PC-9 (cell line): ENCODE data around the gene WDR72. TPM values are rescaled to one million over a fixed set of nuclear protein-coding genes. Genes with fewer than 3 reads are reported as not detected.

Experiments used
- BruUV-seq: library from RNA; stranded (reverse); fragments of 400-500 nt; replicated peaks from 2 replicates; lab custom pipeline; 2021; lab: Mats Ljungman, UMichigan
- CTCF ChIA-PET: fragments of 300-600 bp; sonication (Branson Sonifier 250); formaldehyde crosslinking; loops from one replicate; lab custom pipeline; 2022; ENCODE audit warnings: antibody characterized with exemption; lab: Charles Lee
- POLR2A ChIA-PET: fragments of 300-600 bp; sonication (Branson Sonifier 250); formaldehyde crosslinking; loops from one replicate; lab custom pipeline; 2022; ENCODE audit warnings: antibody characterized with exemption; ENCODE audit not compliant: unreplicated experiment; lab: Charles Lee
- DNase-seq, 2 experiments: peaks; one replicate each; pipeline versions ENCODE4 v3.0.0 to v3.0.0-alpha.2; 2015 to 2022; ENCODE audit warnings: mixed read lengths in 1 of 2
- H2AFZ ChIP-seq: fragments of 200-600 bp; sonication (generic); 2 replicates; pipeline ENCODE4 v1.8.1; 2017; ENCODE audit warnings: antibody characterized with exemption
- H3F3A ChIP-seq: fragments of 200-600 bp; sonication (generic); 2 replicates; pipeline ENCODE4 v1.8.1; 2017; ENCODE audit warnings: antibody characterized with exemption, mild to moderate bottlenecking, low read depth; ENCODE audit not compliant: insufficient read depth
- H3K27ac ChIP-seq: fragments of 200-600 bp; sonication (generic); 2 replicates; pipeline ENCODE4 v1.6.1; 2016; ENCODE audit warnings: mixed run types
- H3K27me3 ChIP-seq: fragments of 200-600 bp; sonication (generic); 2 replicates; pipeline ENCODE4 v1.6.1; 2016; ENCODE audit warnings: low read depth, mixed run types; ENCODE audit not compliant: insufficient read depth
- H3K36me3 ChIP-seq: fragments of 200-600 bp; sonication (generic); 2 replicates; pipeline ENCODE4 v1.6.1; 2016; ENCODE audit warnings: low read depth, mixed run types
- H3K4me1 ChIP-seq: fragments of 200-600 bp; sonication (generic); replicated peaks from 2 replicates; pipeline ENCODE4 v1.6.1; 2016; ENCODE audit warnings: mixed run types; ENCODE audit not compliant: insufficient read depth
- H3K4me2 ChIP-seq: fragments of 200-600 bp; sonication (generic); 2 replicates; pipeline ENCODE4 v1.6.1; 2017; ENCODE audit warnings: mixed run types
- H3K4me3 ChIP-seq: fragments of 200-600 bp; sonication (generic); 2 replicates; pipeline ENCODE4 v1.6.1; 2016; ENCODE audit warnings: mixed run types
- H3K79me2 ChIP-seq: fragments of 200-600 bp; sonication (generic); 2 replicates; pipeline ENCODE4 v1.6.1; 2017; ENCODE audit warnings: low read depth, mixed run types
- H3K9me2 ChIP-seq: fragments of 200-600 bp; sonication (generic); 2 replicates; pipeline ENCODE4 v1.8.1; 2017; ENCODE audit warnings: mild to moderate bottlenecking; ENCODE audit not compliant: insufficient read depth
- H3K9me3 ChIP-seq: fragments of 200-600 bp; sonication (generic); 2 replicates; pipeline ENCODE4 v1.8.1; 2016; ENCODE audit warnings: low read depth; ENCODE audit not compliant: insufficient read depth
- H4K20me1 ChIP-seq: fragments of 200-600 bp; sonication (generic); 2 replicates; pipeline ENCODE4 v1.8.1; 2017; ENCODE audit not compliant: insufficient read depth
- CTCF ChIP-seq: fragments of 200-600 bp; sonication (generic); conservative IDR thresholded peaks from 2 replicates; pipeline ENCODE4 v1.6.1; 2017; ENCODE audit warnings: mixed run types, antibody characterized with exemption, mild to moderate bottlenecking, moderate library complexity
- EZH2 ChIP-seq: fragments of 200-600 bp; sonication (generic); IDR thresholded peaks from 2 replicates; pipeline ENCODE4 v1.8.0; 2017; ENCODE audit warnings: antibody characterized with exemption, low read depth
- intact Hi-C: fragments of 100-400 bp; cut with micrococcal nuclease; formaldehyde crosslinking; loops from one replicate; pipeline ENCODE4 v1.10.0; 2022; ENCODE audit not compliant: unreplicated experiment
- total RNA-seq: library from RNA; stranded (reverse); gene quantifications from 2 replicates; pipeline ENCODE4 v1.2.3, GENCODE V29; 2021

Gene WDR72
- total RNA-seq, 1 experiment from 2014 or later = 1.9 TPM

GRCh38 chr15:53590380-53590779 is 169.1 kb downstream of the WDR72 start:
- Histone ChIP-seq H3K4me2 (no peak overlapping the region), H3K79me2 (no peaks in the 10 kb centered on the region), H3K36me3 (no peaks in the 10 kb centered on the region), H3K4me1 (no peaks in the 10 kb centered on the region), H3K27me3 (no peaks in the 10 kb centered on the region), H4K20me1 (no peaks in the 10 kb centered on the region), H3K9me2 (no peaks in the 10 kb centered on the region), H3K4me3 (no peak overlapping the region), H2AFZ (no peak overlapping the region), H3F3A (no peaks in the 10 kb centered on the region), H3K9me3 (no peaks in the 10 kb centered on the region), H3K27ac (no peak overlapping the region)
- DNase-seq = no peak
- TF ChIP-seq CTCF = no peak
- TF ChIP-seq EZH2 = no peak
- ChIA-PET CTCF (no interaction called here), POLR2A (no interaction called here)
- intact Hi-C loops = no loop called here
- no TSS peak for BruUV-seq

- H2AFZ ChIP-seq = no peak overlapping the region
- no peak overlapping the region for H3K27ac ChIP-seq
- no peaks in the 10 kb centered on the region for H3K79me2 ChIP-seq
- no peak overlapping the region for H3K4me3 ChIP-seq
- H4K20me1 ChIP-seq = no peaks in the 10 kb centered on the region
- H3K9me3 ChIP-seq = no peaks in the 10 kb centered on the region
- no peak for DNase-seq
- no peaks in the 10 kb centered on the region for H3K4me1 ChIP-seq
- ChIA-PET CTCF (no interaction called here), POLR2A (no interaction called here)
- BruUV-seq = no TSS peak
- no peaks in the 10 kb centered on the region for H3K27me3 ChIP-seq
- no peaks in the 10 kb centered on the region for H3F3A ChIP-seq
- intact Hi-C loops = no loop called here
- no peak overlapping the region for H3K4me2 ChIP-seq
- no peaks in the 10 kb centered on the region for H3K9me2 ChIP-seq
- H3K36me3 ChIP-seq = no peaks in the 10 kb centered on the region
- TF ChIP-seq EZH2 = no peak
- TF ChIP-seq CTCF = no peak
These were observed 169.9 kb downstream of the WDR72 start for GRCh38 chr15:53589520-53590057.

- no peak for TF ChIP-seq CTCF
- intact Hi-C loops = no loop called here
These were observed 170.7 kb downstream of the WDR72 start for GRCh38 chr15:53588773-53589172.

More at GRCh38 chr15:53588773-53589172, 170.7 kb downstream of the WDR72 start:
- Histone ChIP-seq H4K20me1 (no peaks in the 10 kb centered on the region), H3K4me1 (no peaks in the 10 kb centered on the region), H3K4me2 (no peak overlapping the region), H3K79me2 (no peaks in the 10 kb centered on the region), H3K4me3 (no peak overlapping the region), H3K27me3 (no peaks in the 10 kb centered on the region), H3F3A (no peaks in the 10 kb centered on the region), H3K27ac (no peak overlapping the region), H3K36me3 (no peaks in the 10 kb centered on the region), H2AFZ (no peak overlapping the region), H3K9me3 (no peaks in the 10 kb centered on the region), H3K9me2 (no peaks in the 10 kb centered on the region)
- POLR2A ChIA-PET = no interaction called here
- no peak for DNase-seq
- CTCF ChIA-PET = no interaction called here
- BruUV-seq = no TSS peak
